Stimulated activated CD4-positive, alpha-beta T cell treated with anti-CD3 and anti-CD28 coated beads, Interleukin-2, amount 100 ng/mL, for 24 hours (primary cell): Measurements from ENCODE around the gene IRAK1.

Source experiments
- DNase-seq, 2 donors: peaks; one replicate each; pipeline ENCODE4 v3.0.0-alpha.2; 2020

The IRAK1 gene

GRCh38 chrX:153969904-153970356, 49.8 kb downstream of the IRAK1 start:
- DNase-seq = no peak

- no peak for DNase-seq
Measured at GRCh38 chrX:153969125-153969903, 50.4 kb downstream of the IRAK1 start.

- DNase-seq = peak in 1 of 2 donors; percentile 49
Measured at GRCh38 chrX:153968754-153969124, 51.0 kb downstream of the IRAK1 start.

GRCh38 chrX:153968255-153968654, 51.4 kb downstream of the IRAK1 start:
- DNase-seq = no peak

GRCh38 chrX:153967536-153968224, 52.0 kb downstream of the IRAK1 start:
- DNase-seq = no peak

GRCh38 chrX:153966841-153967535, 52.7 kb downstream of the IRAK1 start:
- peak; percentile 48 to 61 for DNase-seq

GRCh38 chrX:153966283-153966688, 53.4 kb downstream of the IRAK1 start:
- no peak for DNase-seq

- DNase-seq = no peak
Measured at GRCh38 chrX:153965406-153965805, 54.3 kb downstream of the IRAK1 start.

GRCh38 chrX:153964105-153964504, 55.6 kb downstream of the IRAK1 start:
- DNase-seq = no peak

GRCh38 chrX:153963546-153963945, 56.2 kb downstream of the IRAK1 start:
- no peak for DNase-seq

- DNase-seq = no peak
Measured at GRCh38 chrX:153961292-153961691, 58.4 kb downstream of the IRAK1 start.

GRCh38 chrX:153960786-153961185, 58.9 kb downstream of the IRAK1 start:
- DNase-seq = no peak
